GM12891 (cell line): ENCODE measurements around the gene STC2.

Experiments
- POLR2A ChIP-seq: IDR thresholded peaks from 2 replicates; pipeline ENCODE4 v1.6.1; 2011; ENCODE audit warnings: low read depth, low read length, control low read depth
- POLR2AphosphoS5 ChIP-seq: IDR thresholded peaks from 2 replicates; pipeline ENCODE4 v1.6.1; 2011; ENCODE audit warnings: low read depth, low read length, control low read depth
- TAF1 ChIP-seq: IDR thresholded peaks from 2 replicates; pipeline ENCODE4 v1.6.1; 2011; ENCODE audit warnings: low read depth, low read length, control low read depth

- TF ChIP-seq POLR2AphosphoS5 (no peak), TAF1 (no peak), POLR2A (no peak)
Measured at GRCh38 chr5:173299820-173300219, 28.4 kb downstream of the STC2 start.
